GM18520 (cell line): ENCODE measurements around the gene MCMBP.
"Not testable (repeated sequence)": the region's sequence is repeated elsewhere in the genome, so short reads cannot be mapped to it uniquely, and the experiment has no call there.

Experiments
- ATAC-seq: cut with Tn5 transposase; IDR thresholded peaks from one replicate; pipeline ENCODE4 v1.9.1; 2021; ENCODE audit not compliant: unreplicated experiment

Gene MCMBP

GRCh38 chr10:119872610-119872859, at the start of gene MCMBP:
Gene MCMBP, minus strand, starts transcription at chr10:119872843. Its CDS starts 259 bp downstream, at chr10:119872584.
- ATAC-seq, result peak; percentile 27

- ATAC-seq, result peak; percentile 53
Observed at GRCh38 chr10:119919826-119920225, 47.2 kb upstream of the MCMBP start.

- ATAC-seq, result no peak
Observed at GRCh38 chr10:119919271-119919670, 46.6 kb upstream of the MCMBP start.

- ATAC-seq, result no peak
Observed at GRCh38 chr10:119917777-119918176, 45.1 kb upstream of the MCMBP start.

- no peak for ATAC-seq
Observed at GRCh38 chr10:119910689-119911088, 38.0 kb upstream of the MCMBP start.

- ATAC-seq, result no peak
Observed at GRCh38 chr10:119908166-119908565, 35.5 kb upstream of the MCMBP start.

- not testable (repeated sequence) for ATAC-seq
Observed at GRCh38 chr10:119907695-119908094, 35.1 kb upstream of the MCMBP start.

- no peak for ATAC-seq
Observed at GRCh38 chr10:119903946-119904666, 31.5 kb upstream of the MCMBP start.

GRCh38 chr10:119898577-119898976, 25.9 kb upstream of the MCMBP start:
- no peak for ATAC-seq

GRCh38 chr10:119896937-119897770, 24.5 kb upstream of the MCMBP start:
- ATAC-seq, result no peak

GRCh38 chr10:119896061-119896655, 23.5 kb upstream of the MCMBP start:
- no peak for ATAC-seq

- ATAC-seq, result no peak
Observed at GRCh38 chr10:119893845-119894427, 21.3 kb upstream of the MCMBP start.

- no peak for ATAC-seq
Observed at GRCh38 chr10:119893074-119893473, 20.4 kb upstream of the MCMBP start.

- ATAC-seq, result peak; percentile 99
Observed at GRCh38 chr10:119892188-119893065, 19.8 kb upstream of the MCMBP start, which contains the start of gene SEC23IP. Gene SEC23IP, plus strand, starts transcription at chr10:119892730. Its CDS starts 53 bp downstream, at chr10:119892783.

GRCh38 chr10:119891849-119892187, 19.2 kb upstream of the MCMBP start:
- ATAC-seq, result not testable (repeated sequence)

GRCh38 chr10:119890307-119890706, 17.7 kb upstream of the MCMBP start:
- ATAC-seq, result not testable (repeated sequence)

- not testable (repeated sequence) for ATAC-seq
Observed at GRCh38 chr10:119889201-119889600, 16.6 kb upstream of the MCMBP start.

GRCh38 chr10:119888715-119889114, 16.1 kb upstream of the MCMBP start:
- not testable (repeated sequence) for ATAC-seq

- ATAC-seq, result not testable (repeated sequence)
Observed at GRCh38 chr10:119886070-119886469, 13.4 kb upstream of the MCMBP start.

GRCh38 chr10:119883901-119884611, 11.4 kb upstream of the MCMBP start:
- not testable (repeated sequence) for ATAC-seq
